SK-N-SH treated with all-trans-retinoic acid at 6 μM for 48 hours (cell line): ENCODE data around the gene IFNA16.
"Not testable (repeated sequence)": the region's sequence is repeated elsewhere in the genome, so short reads cannot be mapped to it uniquely, and the experiment has no call there.

Source experiments
- PPARA ChIP-seq: fragments of 250-450 bp; sonication (Bioruptor Pico); IDR thresholded peaks from 2 replicates; pipeline ENCODE4 v1.5.0; 2020; ENCODE audit warnings: mild to moderate bottlenecking, borderline replicate concordance
- TOX ChIP-seq: fragments of 250-450 bp; sonication (Bioruptor Pico); IDR thresholded peaks from 2 replicates; pipeline ENCODE4 v1.8.0; 2021; ENCODE audit warnings: mild to moderate bottlenecking, moderate library complexity, borderline replicate concordance
- ZFP30 ChIP-seq: fragments of 450-650 bp; formaldehyde crosslinking; IDR thresholded peaks from 2 replicates; pipeline ENCODE4 v1.5.0; 2022; ENCODE audit warnings: mild to moderate bottlenecking, moderate library complexity
- ZNF70 ChIP-seq: fragments of 450-650 bp; formaldehyde crosslinking; IDR thresholded peaks from 2 replicates; pipeline ENCODE4 v1.5.0; 2020; ENCODE audit warnings: mild to moderate bottlenecking, moderate library complexity

DNA sequence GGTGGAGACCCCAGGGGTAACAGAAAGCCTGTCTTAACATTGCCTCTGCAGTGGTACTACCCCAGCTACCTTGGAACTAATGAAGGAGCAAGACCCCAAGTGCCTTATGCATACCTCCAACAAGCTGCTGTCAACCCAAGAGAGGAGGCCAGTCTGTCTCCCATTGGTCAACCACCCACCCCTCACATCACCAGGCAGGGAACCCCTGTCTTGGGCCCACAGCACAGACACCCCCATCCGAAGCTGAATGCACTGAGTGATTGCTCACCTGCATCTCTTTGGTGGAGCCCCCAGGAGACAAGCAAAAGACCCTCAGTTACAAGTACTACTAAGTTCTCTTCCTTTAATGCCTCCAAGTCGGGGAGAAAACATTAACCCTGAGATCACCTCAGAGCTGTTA is 5.0 kb downstream of the IFNA16 start:
- not testable (repeated sequence) for TF ChIP-seq ZFP30 (CRISPR knock-in tag); PPARA (CRISPR knock-in tag); ZNF70 (CRISPR knock-in tag); TOX
